ENCODE measurements around the gene ST3GAL3.

DNA sequence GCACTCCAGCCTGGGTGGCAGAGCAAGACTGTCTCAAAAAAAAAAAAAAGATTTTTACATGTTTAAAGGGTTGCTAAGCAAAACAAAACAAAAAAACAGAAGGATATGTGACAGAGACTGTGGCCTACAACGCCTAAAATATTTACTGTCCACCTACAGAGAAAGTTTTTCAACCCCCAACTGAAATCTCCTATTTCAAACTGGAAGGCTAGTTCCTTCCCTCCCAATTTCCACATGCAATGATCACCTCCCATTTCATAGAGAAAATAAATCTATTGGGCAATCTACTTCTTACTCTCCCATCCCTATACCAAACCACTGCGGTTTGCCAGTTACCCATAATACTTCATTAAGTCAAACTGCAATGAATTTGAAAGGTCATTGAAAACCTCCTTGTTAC, 74.2 kb downstream of the ST3GAL3 start:
- no peak for TF ChIP-seq POLR2AphosphoS5 (IDR thresholded peaks at IDR 0.05; ENCODE audit: borderline replicate concordance, low read depth, low read length)
- no peak for TF ChIP-seq EZH2 (IDR thresholded peaks at IDR 0.05)
